Endothelial cell of umbilical vein (primary cell): ENCODE data around the gene HCAR2. TPM values are rescaled to one million over a fixed set of nuclear protein-coding genes. Genes with fewer than 3 reads are reported as not detected.

Experiments used
- BruUV-seq: library from RNA; stranded (reverse); fragments of 400-500 nt; replicated peaks from 2 replicates; lab custom pipeline; 2021; lab: Mats Ljungman, UMichigan
- CTCF ChIA-PET: fragments of 300-600, 350-600 bp; sonication (Branson Sonifier 250); formaldehyde crosslinking; loops from one replicate; lab custom pipeline; 2021; ENCODE audit warnings: antibody characterized with exemption, inconsistent platforms; lab: Charles Lee
- POLR2A ChIA-PET: fragments of 300-600, 350-600 bp; sonication (Branson Sonifier 250); formaldehyde crosslinking; loops from one replicate; lab custom pipeline; 2021; ENCODE audit warnings: antibody characterized with exemption, inconsistent platforms; lab: Charles Lee
- DNase-seq: peaks from one replicate; pipeline ENCODE4 v3.0.0-alpha.2; 2011; ENCODE audit warnings: low read depth, low spot score
- FAIRE-seq: peaks from 2 replicates; lab custom pipeline; 2011; peaks lifted over from hg19 to GRCh38; lab: Jason Lieb, UNC
- H2AFZ ChIP-seq: 2 replicates; pipeline ENCODE4 v1.6.0; 2012; ENCODE audit warnings: low read depth, low read length, control low read depth, inconsistent platforms
- H3K27ac ChIP-seq: 2 replicates; pipeline ENCODE4 v1.5.1; 2011; ENCODE audit warnings: low read depth, mild to moderate bottlenecking, control low read depth, low read length, moderate library complexity; ENCODE audit not compliant: insufficient read depth
- H3K27me3 ChIP-seq, 2 experiments: 2 replicates each; pipeline versions ENCODE4 v1.6.0 to v1.6.1; 2011; ENCODE audit warnings: low read length in 2 of 2, mixed read lengths in 1 of 2; ENCODE audit not compliant: control insufficient read depth in 2 of 2, insufficient read depth in 2 of 2
- H3K36me3 ChIP-seq, 2 experiments: 2 replicates in 1 of 2; 3 replicates in 1 of 2; pipeline ENCODE4 v1.5.1; 2011; ENCODE audit warnings: low read length in 2 of 2, mild to moderate bottlenecking in 1 of 2, moderate library complexity in 1 of 2; ENCODE audit not compliant: control insufficient read depth in 2 of 2, insufficient read depth in 2 of 2; ENCODE audit errors: extremely low read depth in 1 of 2
- H3K4me1 ChIP-seq: 3 replicates; pipeline ENCODE4 v1.5.1; 2011; ENCODE audit warnings: mild to moderate bottlenecking, low read length; ENCODE audit not compliant: control insufficient read depth, insufficient read depth; ENCODE audit errors: extremely low read depth
- H3K4me2 ChIP-seq: 2 replicates; pipeline ENCODE4 v1.6.1; 2011; ENCODE audit warnings: low read length, control low read depth, mixed read lengths; ENCODE audit not compliant: insufficient read depth
- H3K4me3 ChIP-seq, 3 experiments: fragments of 200-600 bp in 1 of 3; sonication (generic), shearing (Covaris generic) in 1 of 3; replicated peaks in 1 of 3; 2 replicates each; pipeline ENCODE4 v1.5.1; 2011 to 2016; ENCODE audit warnings: control low read depth in 3 of 3, low read length in 3 of 3, mild to moderate bottlenecking in 2 of 3, inconsistent platforms in 1 of 3, low read depth in 1 of 3, moderate library complexity in 1 of 3; ENCODE audit not compliant: insufficient read depth in 1 of 3
- H3K79me2 ChIP-seq: 2 replicates; pipeline ENCODE4 v1.6.0; 2012; ENCODE audit warnings: low read length, inconsistent platforms; ENCODE audit not compliant: control insufficient read depth, insufficient read depth
- H3K9ac ChIP-seq: replicated peaks from 2 replicates; pipeline ENCODE3; 2011; ENCODE audit warnings: low read length, control low read depth; ENCODE audit not compliant: insufficient read depth; ENCODE audit errors: extremely low read depth
- H3K9me1 ChIP-seq: replicated peaks from 3 replicates; pipeline ENCODE4 v1.6.0; 2011; ENCODE audit warnings: mild to moderate bottlenecking, low read length; ENCODE audit not compliant: control insufficient read depth, insufficient read depth; ENCODE audit errors: extremely low read depth
- H3K9me3 ChIP-seq: replicated peaks from 2 replicates; pipeline ENCODE4 v1.5.1; 2012; ENCODE audit warnings: low read length, inconsistent platforms; ENCODE audit not compliant: control insufficient read depth, insufficient read depth
- H4K20me1 ChIP-seq: replicated peaks from 2 replicates; pipeline ENCODE3; 2011; ENCODE audit warnings: mild to moderate bottlenecking, low read length; ENCODE audit not compliant: control insufficient read depth, insufficient read depth; ENCODE audit errors: extremely low read depth
- EZH2 ChIP-seq: IDR thresholded peaks from 2 replicates; pipeline ENCODE4 v1.6.1; 2012; ENCODE audit warnings: borderline replicate concordance, low read depth, mild to moderate bottlenecking, moderate library complexity, low read length, inconsistent platforms; ENCODE audit not compliant: severe bottlenecking
- FOS ChIP-seq: IDR thresholded peaks from 2 replicates; pipeline ENCODE4 v1.6.1; 2011; ENCODE audit warnings: mild to moderate bottlenecking, low read length, moderate library complexity, borderline replicate concordance; ENCODE audit not compliant: insufficient read depth
- GATA2 ChIP-seq: IDR thresholded peaks from 2 replicates; pipeline ENCODE4 v1.7.0; 2011; ENCODE audit warnings: low read depth, mild to moderate bottlenecking, moderate library complexity, mixed read lengths, low read length; ENCODE audit not compliant: insufficient read length, insufficient read depth
- JUN ChIP-seq: IDR thresholded peaks from 2 replicates; pipeline ENCODE4 v1.6.1; 2011; ENCODE audit warnings: borderline replicate concordance, low read depth; ENCODE audit not compliant: insufficient read length, insufficient read depth
- MAX ChIP-seq: IDR thresholded peaks from 2 replicates; pipeline ENCODE4 v1.6.1; 2011; ENCODE audit not compliant: insufficient read depth, insufficient read length
- MYC ChIP-seq: IDR thresholded peaks from one replicate; pipeline ENCODE4 v1.6.1; 2011; ENCODE audit warnings: mild to moderate bottlenecking, low read depth, low read length
- POLR2A ChIP-seq: IDR thresholded peaks from 2 replicates; pipeline ENCODE4 v1.6.1; 2012; ENCODE audit warnings: low read depth, mild to moderate bottlenecking, control low read depth, low read length
- POLR2AphosphoS5 ChIP-seq: IDR thresholded peaks from 2 replicates; pipeline ENCODE4 v1.6.1; 2012; ENCODE audit warnings: low read depth, mild to moderate bottlenecking, control low read depth, low read length, moderate library complexity; ENCODE audit not compliant: insufficient read depth
- dilution Hi-C: fragments of 300-500 bp; cut with MboI; formaldehyde crosslinking; loops from one replicate; pipeline ENCODE4 v1.15.0; 2019; ENCODE audit warnings: low sequenced_read_pairs; ENCODE audit not compliant: extremely low pct_ligation_motif_present
- intact Hi-C: fragments of 100-400 bp; cut with micrococcal nuclease; formaldehyde crosslinking; loops from one replicate; pipeline ENCODE4 v1.10.0; 2022
- polyA plus RNA-seq, 4 experiments: library from polyadenylated mRNA; depleted of rRNA in 3 of 4; stranded (reverse) in 3 of 4; unstranded in 1 of 4; fragments of >200 nt; gene quantifications; 2 replicates each; pipeline versions ENCODE4 v1.2.1 to v1.2.3, GENCODE V29; 2011 to 2012; ENCODE audit warnings: missing spikeins in 1 of 4
- small RNA-seq: library from RNA; depleted of rRNA; stranded (forward); fragments of <200 nt; gene quantifications from one replicate; pipeline ENCODE3, GENCODE V24; 2012; ENCODE audit warnings: low replicate concordance, low read depth; ENCODE audit not compliant: insufficient read depth, insufficient read length
- total RNA-seq: library from RNA; stranded (reverse); gene quantifications from 2 replicates; pipeline ENCODE4 v1.2.3, GENCODE V29; 2021
- TF ChIP-seq, protein P1 (sequence below), 2 donors: IDR thresholded peaks; 1 replicate in 1 of 2; 2 replicates in 1 of 2; pipeline ENCODE4 v1.5.1; 2011; ENCODE audit warnings: low read length in 2 of 2, mild to moderate bottlenecking in 2 of 2, moderate library complexity in 2 of 2, control low read depth in 1 of 2, inconsistent platforms in 1 of 2, low read depth in 1 of 2; ENCODE audit not compliant: insufficient read depth in 1 of 2; ENCODE audit errors: extremely low read depth in 1 of 2

The HCAR2 gene
- total and polyA plus RNA-seq, 2 donors (not counting 3 experiments of a cell fraction or from before 2014, with no cell fraction given), result not detected

DNA sequence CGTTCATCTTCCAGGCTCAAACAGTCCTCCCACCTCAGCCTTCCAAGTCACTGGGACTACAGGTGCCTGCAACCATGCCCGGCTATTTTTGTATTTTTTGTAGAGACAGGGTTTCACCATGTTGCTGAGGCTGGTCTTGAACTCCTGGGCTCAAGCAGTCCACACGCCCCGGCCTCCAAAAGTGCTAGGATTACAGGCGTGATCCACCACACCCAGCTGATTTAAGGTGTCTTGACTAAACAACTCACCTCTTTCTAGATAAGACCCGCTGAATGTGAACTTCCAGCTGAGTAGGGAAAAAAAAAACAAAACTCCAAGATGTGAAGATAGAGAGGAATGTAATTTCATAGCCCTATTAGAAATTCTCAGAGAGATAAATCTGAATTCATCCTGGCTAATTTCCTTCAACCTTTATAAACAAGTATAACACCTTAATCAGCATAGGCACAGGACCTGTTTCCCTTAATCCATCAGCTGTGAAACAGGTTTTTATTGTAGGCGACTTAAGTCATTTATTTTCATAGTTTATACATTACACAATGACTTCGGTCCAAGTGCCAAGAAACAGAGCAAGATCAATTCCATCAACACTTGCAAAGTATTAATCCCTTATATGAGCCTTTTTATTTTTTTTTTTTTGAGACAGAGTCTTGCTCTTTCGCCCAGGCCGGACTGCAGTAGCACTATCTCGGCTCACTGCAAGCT, 51.5 kb downstream of the HCAR2 start:
- H4K20me1 ChIP-seq, result no peaks in the 10 kb centered on the region
- BruUV-seq, result no TSS peak
- H3K36me3 ChIP-seq, result no peaks in the 10 kb centered on the region
- ChIA-PET POLR2A (interaction anchor here (0.7 kb wide), 1 partner anchor 12 kb away, joined by 3 read pairs; no protein-coding TSS in a partner anchor), CTCF (interaction anchor here (1.0 to 2.7 kb wide), 2 partner anchors 14 to 301 kb away, joined by 3 to 14 read pairs; no protein-coding TSS in a partner anchor)
- no peak overlapping the region for H3K9ac ChIP-seq
- FAIRE-seq (no peak), DNase-seq (no peak)
- H3K9me3 ChIP-seq, result no peaks in the 10 kb centered on the region
- H3K9me1 ChIP-seq, result no peaks in the 10 kb centered on the region
- no peaks in the 10 kb centered on the region for H3K27me3 ChIP-seq
- no peak overlapping the region for H3K27ac ChIP-seq
- no peak overlapping the region for H3K4me3 ChIP-seq
- no peak overlapping the region for H3K4me2 ChIP-seq
- dilution Hi-C loops, result no loop called here
- H3K79me2 ChIP-seq, result no peaks in the 10 kb centered on the region
- TF ChIP-seq JUN (no peak), MYC (no peak), POLR2A (no peak), POLR2AphosphoS5 (no peak), FOS (no peak), GATA2 (no peak), EZH2 (no peak), MAX (no peak)
- TF ChIP-seq, protein P1, sequence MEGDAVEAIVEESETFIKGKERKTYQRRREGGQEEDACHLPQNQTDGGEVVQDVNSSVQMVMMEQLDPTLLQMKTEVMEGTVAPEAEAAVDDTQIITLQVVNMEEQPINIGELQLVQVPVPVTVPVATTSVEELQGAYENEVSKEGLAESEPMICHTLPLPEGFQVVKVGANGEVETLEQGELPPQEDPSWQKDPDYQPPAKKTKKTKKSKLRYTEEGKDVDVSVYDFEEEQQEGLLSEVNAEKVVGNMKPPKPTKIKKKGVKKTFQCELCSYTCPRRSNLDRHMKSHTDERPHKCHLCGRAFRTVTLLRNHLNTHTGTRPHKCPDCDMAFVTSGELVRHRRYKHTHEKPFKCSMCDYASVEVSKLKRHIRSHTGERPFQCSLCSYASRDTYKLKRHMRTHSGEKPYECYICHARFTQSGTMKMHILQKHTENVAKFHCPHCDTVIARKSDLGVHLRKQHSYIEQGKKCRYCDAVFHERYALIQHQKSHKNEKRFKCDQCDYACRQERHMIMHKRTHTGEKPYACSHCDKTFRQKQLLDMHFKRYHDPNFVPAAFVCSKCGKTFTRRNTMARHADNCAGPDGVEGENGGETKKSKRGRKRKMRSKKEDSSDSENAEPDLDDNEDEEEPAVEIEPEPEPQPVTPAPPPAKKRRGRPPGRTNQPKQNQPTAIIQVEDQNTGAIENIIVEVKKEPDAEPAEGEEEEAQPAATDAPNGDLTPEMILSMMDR (IDR thresholded peaks at IDR 0.05; ENCODE audit: extremely low read depth in 1 of 2, insufficient read depth in 1 of 2, low read depth in 1 of 2, low read length in 2 of 2), result no peak
- peaks cover 9% of the 10 kb centered on the region for H3K4me1 ChIP-seq
- intact Hi-C loops, result no loop called here
- no peak overlapping the region for H2AFZ ChIP-seq

Small RNA genes lying within 50 kb of the gene (small RNA-seq; reads per million reads assigned to genes)
- gene AC026333.2, result not detected

Other genes with a start within 250 kb of the HCAR2 start
- 24.4 and 26.5 TPM in 2 replicates for gene ZCCHC8, start 202.4 kb downstream of the HCAR2 start, total RNA-seq
- gene ZCCHC8, start 202.4 kb downstream of the HCAR2 start, polyA plus RNA-seq, result 9.4 and 10.0 TPM in 2 replicates
- gene RSRC2, start 176.4 kb downstream of the HCAR2 start, total RNA-seq, result 78.0 and 81.1 TPM in 2 replicates
- gene RSRC2, start 176.4 kb downstream of the HCAR2 start, polyA plus RNA-seq, result 11.3 and 17.6 TPM in 2 replicates
- gene KNTC1, start 176.1 kb downstream of the HCAR2 start, total RNA-seq, result 47.9 and 52.9 TPM in 2 replicates
- gene KNTC1, start 176.1 kb downstream of the HCAR2 start, polyA plus RNA-seq, result 14.5 and 15.5 TPM in 2 replicates
- not detected in 2 replicates for gene HCAR3, start 13.5 kb upstream of the HCAR2 start, total RNA-seq
- gene HCAR3, start 13.5 kb upstream of the HCAR2 start, polyA plus RNA-seq, result 0.05 and 0.06 TPM in 2 replicates
- not detected in 2 replicates for gene HCAR1, start 27.5 kb upstream of the HCAR2 start, total RNA-seq
- 0.02 and 0.04 TPM in 2 replicates for gene HCAR1, start 27.5 kb upstream of the HCAR2 start, polyA plus RNA-seq
- 66.5 and 70.3 TPM in 2 replicates for gene DENR, start 49.5 kb upstream of the HCAR2 start, total RNA-seq
- gene DENR, start 49.5 kb upstream of the HCAR2 start, polyA plus RNA-seq, result 20.3 and 25.8 TPM in 2 replicates
- gene CCDC62, start 71.2 kb upstream of the HCAR2 start, total RNA-seq, result 0.32 and 0.40 TPM in 2 replicates
- gene CCDC62, start 71.2 kb upstream of the HCAR2 start, polyA plus RNA-seq, result 0.05 and 0.14 TPM in 2 replicates
- gene HIP1R, start 132.1 kb upstream of the HCAR2 start, total RNA-seq, result 122 and 136 TPM in 2 replicates
- 110 and 111 TPM in 2 replicates for gene HIP1R, start 132.1 kb upstream of the HCAR2 start, polyA plus RNA-seq
- gene VPS37B, start 192.8 kb upstream of the HCAR2 start, total RNA-seq, result 45.9 and 46.4 TPM in 2 replicates
- gene VPS37B, start 192.8 kb upstream of the HCAR2 start, polyA plus RNA-seq, result 39.5 and 43.5 TPM in 2 replicates